Measurements from ENCODE around the gene NTM.

NTM gene

DNA sequence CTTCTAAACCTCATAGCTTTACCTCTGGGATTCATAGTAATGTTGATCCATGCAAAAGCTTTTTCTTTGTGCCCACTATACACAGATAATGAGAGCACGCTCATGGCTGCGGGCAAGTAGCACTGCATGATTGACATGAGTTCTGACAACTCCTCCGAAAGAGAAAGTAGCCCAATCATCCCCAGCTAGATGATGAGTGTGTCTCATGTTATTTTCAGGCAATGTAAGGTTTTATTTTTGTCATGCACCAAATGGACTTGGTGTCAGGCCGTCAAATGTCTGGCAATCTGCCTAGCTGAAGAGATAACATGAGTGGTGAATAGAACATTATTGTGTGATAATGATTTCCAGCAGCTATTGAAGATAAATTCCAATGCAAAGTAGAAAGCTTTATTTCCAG, 662.6 kb downstream of the NTM start:
- Histone ChIP-seq H3F3A (ENCODE audit: insufficient read depth, low read length) (no peaks in the 10 kb centered on the region), H3K4me3 (ENCODE audit: low read depth, low read length, poor library complexity, severe bottlenecking) (no peak overlapping the region), H4K20me1 (ENCODE audit: insufficient read depth, low read length) (no peaks in the 10 kb centered on the region), H3K27ac (ENCODE audit: low read depth, low read length, poor library complexity, severe bottlenecking) (no peak overlapping the region), H3K9ac (ENCODE audit: low read length) (no peak overlapping the region), H3K36me3 (ENCODE audit: insufficient read depth, low read length) (no peaks in the 10 kb centered on the region), H2AFZ (ENCODE audit: low read length) (no peak overlapping the region), H3K79me2 (ENCODE audit: insufficient read depth, low read length) (no peaks in the 10 kb centered on the region), H3K9me2 (ENCODE audit: low read depth, low read length) (no peaks in the 10 kb centered on the region), H3K4me1 (ENCODE audit: insufficient read depth, low read length, severe bottlenecking) (no peaks in the 10 kb centered on the region), H3K9me3 (ENCODE audit: low read length) (no peaks in the 10 kb centered on the region), H3K4me2 (ENCODE audit: low read length) (no peak overlapping the region), H3K27me3 (ENCODE audit: insufficient read depth, low read length) (no peaks in the 10 kb centered on the region)
- TF ChIP-seq, protein P1, sequence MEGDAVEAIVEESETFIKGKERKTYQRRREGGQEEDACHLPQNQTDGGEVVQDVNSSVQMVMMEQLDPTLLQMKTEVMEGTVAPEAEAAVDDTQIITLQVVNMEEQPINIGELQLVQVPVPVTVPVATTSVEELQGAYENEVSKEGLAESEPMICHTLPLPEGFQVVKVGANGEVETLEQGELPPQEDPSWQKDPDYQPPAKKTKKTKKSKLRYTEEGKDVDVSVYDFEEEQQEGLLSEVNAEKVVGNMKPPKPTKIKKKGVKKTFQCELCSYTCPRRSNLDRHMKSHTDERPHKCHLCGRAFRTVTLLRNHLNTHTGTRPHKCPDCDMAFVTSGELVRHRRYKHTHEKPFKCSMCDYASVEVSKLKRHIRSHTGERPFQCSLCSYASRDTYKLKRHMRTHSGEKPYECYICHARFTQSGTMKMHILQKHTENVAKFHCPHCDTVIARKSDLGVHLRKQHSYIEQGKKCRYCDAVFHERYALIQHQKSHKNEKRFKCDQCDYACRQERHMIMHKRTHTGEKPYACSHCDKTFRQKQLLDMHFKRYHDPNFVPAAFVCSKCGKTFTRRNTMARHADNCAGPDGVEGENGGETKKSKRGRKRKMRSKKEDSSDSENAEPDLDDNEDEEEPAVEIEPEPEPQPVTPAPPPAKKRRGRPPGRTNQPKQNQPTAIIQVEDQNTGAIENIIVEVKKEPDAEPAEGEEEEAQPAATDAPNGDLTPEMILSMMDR (IDR thresholded peaks at IDR 0.05; ENCODE audit: low read length), result no peak
- no peak for TF ChIP-seq EZH2 (IDR thresholded peaks at IDR 0.05; ENCODE audit: borderline replicate concordance, low read length)

DNA sequence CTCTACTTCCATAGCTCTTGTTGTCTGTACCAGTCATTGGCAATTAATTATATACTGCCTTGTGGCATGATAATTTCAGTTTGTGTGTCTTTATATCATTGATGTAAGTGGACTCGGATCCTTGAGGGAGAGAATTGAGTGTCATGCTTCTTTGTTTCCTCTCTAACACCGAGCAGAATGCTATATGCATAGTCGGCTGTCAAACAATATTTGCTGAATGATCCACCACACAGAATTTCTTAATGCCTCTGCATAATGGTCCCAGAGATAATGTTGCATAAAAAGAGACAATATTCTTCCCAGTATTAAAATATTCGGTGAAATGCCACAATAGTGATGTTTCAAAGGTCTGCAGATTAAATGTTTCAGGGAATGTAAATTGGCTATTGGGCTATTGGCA, 664.8 kb downstream of the NTM start:
- Histone ChIP-seq H3K36me3 (ENCODE audit: insufficient read depth, low read length) (no peaks in the 10 kb centered on the region), H3K4me1 (ENCODE audit: insufficient read depth, low read length, severe bottlenecking) (no peaks in the 10 kb centered on the region), H3K27ac (ENCODE audit: low read depth, low read length, poor library complexity, severe bottlenecking) (no peak overlapping the region), H3F3A (ENCODE audit: insufficient read depth, low read length) (no peaks in the 10 kb centered on the region), H3K4me2 (ENCODE audit: low read length) (no peak overlapping the region), H4K20me1 (ENCODE audit: insufficient read depth, low read length) (no peaks in the 10 kb centered on the region), H3K9me3 (ENCODE audit: low read length) (no peaks in the 10 kb centered on the region), H3K9me2 (ENCODE audit: low read depth, low read length) (no peaks in the 10 kb centered on the region), H2AFZ (ENCODE audit: low read length) (no peak overlapping the region), H3K9ac (ENCODE audit: low read length) (no peak overlapping the region), H3K4me3 (ENCODE audit: low read depth, low read length, poor library complexity, severe bottlenecking) (no peak overlapping the region), H3K27me3 (ENCODE audit: insufficient read depth, low read length) (no peaks in the 10 kb centered on the region), H3K79me2 (ENCODE audit: insufficient read depth, low read length) (no peaks in the 10 kb centered on the region)
- TF ChIP-seq, protein P1 (IDR thresholded peaks at IDR 0.05; ENCODE audit: low read length), result no peak
- no peak for TF ChIP-seq EZH2 (IDR thresholded peaks at IDR 0.05; ENCODE audit: borderline replicate concordance, low read length)

DNA sequence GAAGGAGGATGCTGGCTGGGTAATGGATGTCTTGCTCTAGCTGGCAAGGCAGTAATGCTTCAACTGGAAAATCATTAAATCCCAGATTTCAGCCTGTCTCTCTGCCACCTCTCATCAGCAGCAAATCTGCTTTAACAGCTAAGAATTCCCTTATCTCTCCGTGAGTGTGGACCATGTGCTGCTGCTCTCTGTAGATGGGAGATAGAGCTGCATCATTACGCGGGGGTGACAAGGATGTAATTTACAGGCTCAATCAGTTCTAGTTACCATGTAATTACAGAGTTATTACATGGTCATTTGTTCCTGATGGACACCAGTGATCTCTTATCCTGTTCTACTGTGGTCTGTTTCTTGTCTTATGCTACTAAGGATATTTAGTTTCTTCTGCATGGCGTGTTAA, 665.4 kb downstream of the NTM start:
- H3K4me2 ChIP-seq (ENCODE audit: low read length), result no peak overlapping the region
- H3K27ac ChIP-seq (ENCODE audit: low read depth, low read length, poor library complexity, severe bottlenecking), result no peak overlapping the region
- no peaks in the 10 kb centered on the region for H3F3A ChIP-seq (ENCODE audit: insufficient read depth, low read length)
- no peaks in the 10 kb centered on the region for H3K36me3 ChIP-seq (ENCODE audit: insufficient read depth, low read length)
- no peak overlapping the region for H3K9ac ChIP-seq (ENCODE audit: low read length)
- no peak for TF ChIP-seq EZH2 (IDR thresholded peaks at IDR 0.05; ENCODE audit: borderline replicate concordance, low read length)
- TF ChIP-seq, protein P1 (IDR thresholded peaks at IDR 0.05; ENCODE audit: low read length), result no peak
- H3K27me3 ChIP-seq (ENCODE audit: insufficient read depth, low read length), result no peaks in the 10 kb centered on the region
- no peaks in the 10 kb centered on the region for H3K4me1 ChIP-seq (ENCODE audit: insufficient read depth, low read length, severe bottlenecking)
- no peaks in the 10 kb centered on the region for H4K20me1 ChIP-seq (ENCODE audit: insufficient read depth, low read length)
- no peaks in the 10 kb centered on the region for H3K9me3 ChIP-seq (ENCODE audit: low read length)
- no peaks in the 10 kb centered on the region for H3K79me2 ChIP-seq (ENCODE audit: insufficient read depth, low read length)
- H2AFZ ChIP-seq (ENCODE audit: low read length), result no peak overlapping the region
- no peak overlapping the region for H3K4me3 ChIP-seq (ENCODE audit: low read depth, low read length, poor library complexity, severe bottlenecking)
- H3K9me2 ChIP-seq (ENCODE audit: low read depth, low read length), result no peaks in the 10 kb centered on the region

Data from OCI-LY1 (cell line).